Astrocyte (in vitro differentiated cells and primary cell): ENCODE measurements around the gene MUC16.

Experiments
- EZH2 ChIP-seq: IDR thresholded peaks from 2 replicates; pipeline ENCODE4 v1.6.1; 2012; ENCODE audit warnings: mild to moderate bottlenecking, low read length, inconsistent platforms; ENCODE audit not compliant: insufficient read depth
- TF ChIP-seq, protein P1 (sequence below): IDR thresholded peaks from 2 replicates; pipeline ENCODE4 v1.5.1; 2011; ENCODE audit warnings: low read depth, mild to moderate bottlenecking, inconsistent platforms, low read length, moderate library complexity; ENCODE audit not compliant: insufficient read depth

DNA sequence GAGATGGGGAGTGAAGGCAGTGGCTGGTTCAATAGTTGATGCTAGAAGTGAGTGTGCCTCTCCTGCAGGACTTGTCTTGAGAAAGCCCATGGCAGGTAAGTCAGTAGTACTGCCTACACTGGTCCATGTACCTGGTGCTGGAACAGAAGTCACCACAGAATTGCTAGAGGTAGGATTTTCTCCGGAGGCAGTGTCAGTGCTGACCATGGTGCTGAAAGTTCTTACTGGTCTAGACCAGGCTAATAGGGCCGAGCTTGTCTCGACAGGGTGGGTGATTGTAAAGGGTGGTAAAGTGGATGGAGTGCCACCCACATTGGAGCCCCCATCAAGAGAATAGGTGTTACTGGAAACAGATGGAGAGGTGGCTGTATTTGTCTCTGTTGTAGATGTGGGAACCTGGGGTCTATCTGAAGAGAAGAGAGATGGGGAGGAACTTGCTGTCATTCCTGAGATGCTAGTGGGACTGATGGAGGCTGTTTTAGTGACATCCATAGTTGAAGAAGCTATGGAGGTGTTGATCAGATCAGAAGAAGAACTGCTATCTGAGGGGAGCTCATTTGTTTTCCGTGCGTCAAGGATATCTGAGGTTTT is 36.6 kb downstream of the MUC16 start:
- TF ChIP-seq, protein P1, sequence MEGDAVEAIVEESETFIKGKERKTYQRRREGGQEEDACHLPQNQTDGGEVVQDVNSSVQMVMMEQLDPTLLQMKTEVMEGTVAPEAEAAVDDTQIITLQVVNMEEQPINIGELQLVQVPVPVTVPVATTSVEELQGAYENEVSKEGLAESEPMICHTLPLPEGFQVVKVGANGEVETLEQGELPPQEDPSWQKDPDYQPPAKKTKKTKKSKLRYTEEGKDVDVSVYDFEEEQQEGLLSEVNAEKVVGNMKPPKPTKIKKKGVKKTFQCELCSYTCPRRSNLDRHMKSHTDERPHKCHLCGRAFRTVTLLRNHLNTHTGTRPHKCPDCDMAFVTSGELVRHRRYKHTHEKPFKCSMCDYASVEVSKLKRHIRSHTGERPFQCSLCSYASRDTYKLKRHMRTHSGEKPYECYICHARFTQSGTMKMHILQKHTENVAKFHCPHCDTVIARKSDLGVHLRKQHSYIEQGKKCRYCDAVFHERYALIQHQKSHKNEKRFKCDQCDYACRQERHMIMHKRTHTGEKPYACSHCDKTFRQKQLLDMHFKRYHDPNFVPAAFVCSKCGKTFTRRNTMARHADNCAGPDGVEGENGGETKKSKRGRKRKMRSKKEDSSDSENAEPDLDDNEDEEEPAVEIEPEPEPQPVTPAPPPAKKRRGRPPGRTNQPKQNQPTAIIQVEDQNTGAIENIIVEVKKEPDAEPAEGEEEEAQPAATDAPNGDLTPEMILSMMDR = no peak
- TF ChIP-seq EZH2 = no peak
